Endothelial cell of umbilical vein (primary cell): ENCODE data around the gene LDLRAD3. TPM values are rescaled to one million over a fixed set of nuclear protein-coding genes. Genes with fewer than 3 reads are reported as not detected.

Experiments used
- BruUV-seq: library from RNA; stranded (reverse); fragments of 400-500 nt; replicated peaks from 2 replicates; lab custom pipeline; 2021; lab: Mats Ljungman, UMichigan
- CTCF ChIA-PET: fragments of 300-600, 350-600 bp; sonication (Branson Sonifier 250); formaldehyde crosslinking; loops from one replicate; lab custom pipeline; 2021; ENCODE audit warnings: antibody characterized with exemption, inconsistent platforms; lab: Charles Lee
- POLR2A ChIA-PET: fragments of 300-600, 350-600 bp; sonication (Branson Sonifier 250); formaldehyde crosslinking; loops from one replicate; lab custom pipeline; 2021; ENCODE audit warnings: antibody characterized with exemption, inconsistent platforms; lab: Charles Lee
- DNase-seq: peaks from one replicate; pipeline ENCODE4 v3.0.0-alpha.2; 2011; ENCODE audit warnings: low read depth, low spot score
- FAIRE-seq: peaks from 2 replicates; lab custom pipeline; 2011; peaks lifted over from hg19 to GRCh38; lab: Jason Lieb, UNC
- H2AFZ ChIP-seq: 2 replicates; pipeline ENCODE4 v1.6.0; 2012; ENCODE audit warnings: low read depth, low read length, control low read depth, inconsistent platforms
- H3K27ac ChIP-seq: 2 replicates; pipeline ENCODE4 v1.5.1; 2011; ENCODE audit warnings: low read depth, mild to moderate bottlenecking, control low read depth, low read length, moderate library complexity; ENCODE audit not compliant: insufficient read depth
- H3K27me3 ChIP-seq, 2 experiments: 2 replicates each; pipeline versions ENCODE4 v1.6.0 to v1.6.1; 2011; ENCODE audit warnings: low read length in 2 of 2, mixed read lengths in 1 of 2; ENCODE audit not compliant: control insufficient read depth in 2 of 2, insufficient read depth in 2 of 2
- H3K36me3 ChIP-seq, 2 experiments: 2 replicates in 1 of 2; 3 replicates in 1 of 2; pipeline ENCODE4 v1.5.1; 2011; ENCODE audit warnings: low read length in 2 of 2, mild to moderate bottlenecking in 1 of 2, moderate library complexity in 1 of 2; ENCODE audit not compliant: control insufficient read depth in 2 of 2, insufficient read depth in 2 of 2; ENCODE audit errors: extremely low read depth in 1 of 2
- H3K4me1 ChIP-seq: 3 replicates; pipeline ENCODE4 v1.5.1; 2011; ENCODE audit warnings: mild to moderate bottlenecking, low read length; ENCODE audit not compliant: control insufficient read depth, insufficient read depth; ENCODE audit errors: extremely low read depth
- H3K4me2 ChIP-seq: 2 replicates; pipeline ENCODE4 v1.6.1; 2011; ENCODE audit warnings: low read length, control low read depth, mixed read lengths; ENCODE audit not compliant: insufficient read depth
- H3K4me3 ChIP-seq, 3 experiments: fragments of 200-600 bp in 1 of 3; sonication (generic), shearing (Covaris generic) in 1 of 3; replicated peaks in 1 of 3; 2 replicates each; pipeline ENCODE4 v1.5.1; 2011 to 2016; ENCODE audit warnings: control low read depth in 3 of 3, low read length in 3 of 3, mild to moderate bottlenecking in 2 of 3, inconsistent platforms in 1 of 3, low read depth in 1 of 3, moderate library complexity in 1 of 3; ENCODE audit not compliant: insufficient read depth in 1 of 3
- H3K79me2 ChIP-seq: 2 replicates; pipeline ENCODE4 v1.6.0; 2012; ENCODE audit warnings: low read length, inconsistent platforms; ENCODE audit not compliant: control insufficient read depth, insufficient read depth
- H3K9ac ChIP-seq: replicated peaks from 2 replicates; pipeline ENCODE3; 2011; ENCODE audit warnings: low read length, control low read depth; ENCODE audit not compliant: insufficient read depth; ENCODE audit errors: extremely low read depth
- H3K9me1 ChIP-seq: replicated peaks from 3 replicates; pipeline ENCODE4 v1.6.0; 2011; ENCODE audit warnings: mild to moderate bottlenecking, low read length; ENCODE audit not compliant: control insufficient read depth, insufficient read depth; ENCODE audit errors: extremely low read depth
- H3K9me3 ChIP-seq: replicated peaks from 2 replicates; pipeline ENCODE4 v1.5.1; 2012; ENCODE audit warnings: low read length, inconsistent platforms; ENCODE audit not compliant: control insufficient read depth, insufficient read depth
- H4K20me1 ChIP-seq: replicated peaks from 2 replicates; pipeline ENCODE3; 2011; ENCODE audit warnings: mild to moderate bottlenecking, low read length; ENCODE audit not compliant: control insufficient read depth, insufficient read depth; ENCODE audit errors: extremely low read depth
- FOS ChIP-seq: IDR thresholded peaks from 2 replicates; pipeline ENCODE4 v1.6.1; 2011; ENCODE audit warnings: mild to moderate bottlenecking, low read length, moderate library complexity, borderline replicate concordance; ENCODE audit not compliant: insufficient read depth
- GATA2 ChIP-seq: IDR thresholded peaks from 2 replicates; pipeline ENCODE4 v1.7.0; 2011; ENCODE audit warnings: low read depth, mild to moderate bottlenecking, moderate library complexity, mixed read lengths, low read length; ENCODE audit not compliant: insufficient read length, insufficient read depth
- JUN ChIP-seq: IDR thresholded peaks from 2 replicates; pipeline ENCODE4 v1.6.1; 2011; ENCODE audit warnings: borderline replicate concordance, low read depth; ENCODE audit not compliant: insufficient read length, insufficient read depth
- MYC ChIP-seq: IDR thresholded peaks from one replicate; pipeline ENCODE4 v1.6.1; 2011; ENCODE audit warnings: mild to moderate bottlenecking, low read depth, low read length
- POLR2A ChIP-seq: IDR thresholded peaks from 2 replicates; pipeline ENCODE4 v1.6.1; 2012; ENCODE audit warnings: low read depth, mild to moderate bottlenecking, control low read depth, low read length
- dilution Hi-C: fragments of 300-500 bp; cut with MboI; formaldehyde crosslinking; loops from one replicate; pipeline ENCODE4 v1.15.0; 2019; ENCODE audit warnings: low sequenced_read_pairs; ENCODE audit not compliant: extremely low pct_ligation_motif_present
- intact Hi-C: fragments of 100-400 bp; cut with micrococcal nuclease; formaldehyde crosslinking; loops from one replicate; pipeline ENCODE4 v1.10.0; 2022
- polyA plus RNA-seq, 4 experiments: library from polyadenylated mRNA; depleted of rRNA in 3 of 4; stranded (reverse) in 3 of 4; unstranded in 1 of 4; fragments of >200 nt; gene quantifications; 2 replicates each; pipeline versions ENCODE4 v1.2.1 to v1.2.3, GENCODE V29; 2011 to 2012; ENCODE audit warnings: missing spikeins in 1 of 4
- total RNA-seq: library from RNA; stranded (reverse); gene quantifications from 2 replicates; pipeline ENCODE4 v1.2.3, GENCODE V29; 2021
- TF ChIP-seq, protein P1 (sequence below): IDR thresholded peaks from 2 replicates; pipeline ENCODE4 v1.6.1; 2011; ENCODE audit not compliant: insufficient read depth, insufficient read length
- TF ChIP-seq, protein P2 (sequence below), 2 donors: IDR thresholded peaks; 1 replicate in 1 of 2; 2 replicates in 1 of 2; pipeline ENCODE4 v1.5.1; 2011; ENCODE audit warnings: low read length in 2 of 2, mild to moderate bottlenecking in 2 of 2, moderate library complexity in 2 of 2, control low read depth in 1 of 2, inconsistent platforms in 1 of 2, low read depth in 1 of 2; ENCODE audit not compliant: insufficient read depth in 1 of 2; ENCODE audit errors: extremely low read depth in 1 of 2

LDLRAD3 gene
- total and polyA plus RNA-seq, 2 donors (not counting 3 experiments of a cell fraction or from before 2014, with no cell fraction given), result 17.9 to 25.1 TPM

DNA sequence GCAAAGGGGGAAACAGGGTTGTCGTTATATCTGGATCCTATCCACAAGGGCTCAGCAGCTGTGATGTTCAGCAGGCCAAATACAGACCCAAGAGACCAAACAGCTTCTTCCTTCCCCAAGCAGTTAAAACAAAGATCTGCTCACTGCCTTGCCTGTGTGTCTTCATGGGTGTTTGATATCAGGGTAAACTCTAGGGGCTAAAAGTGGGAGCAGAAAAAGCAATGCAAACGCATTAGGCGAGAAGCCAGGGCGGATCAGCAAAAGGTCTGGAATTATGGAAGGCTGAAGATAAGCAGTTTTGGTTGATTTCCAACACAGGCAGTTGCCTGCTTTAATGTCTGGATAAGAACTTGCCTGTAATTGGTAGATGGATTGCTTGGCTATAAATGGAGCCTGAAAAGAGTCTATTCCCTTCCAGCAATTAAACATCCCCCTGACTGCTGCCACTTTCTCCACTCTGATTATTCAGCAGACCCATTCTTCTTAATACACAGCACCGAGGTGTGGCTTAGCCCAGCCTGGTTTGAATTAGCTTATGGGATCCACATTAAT, 219.1 kb downstream of the LDLRAD3 start:
- Histone ChIP-seq H2AFZ (no peak overlapping the region), H3K9me3 (no peaks in the 10 kb centered on the region), H3K27ac (no peak overlapping the region), H3K9me1 (no peaks in the 10 kb centered on the region), H3K4me1 (peaks cover 25% of the 10 kb centered on the region), H3K9ac (no peak overlapping the region), H4K20me1 (no peaks in the 10 kb centered on the region), H3K36me3 (no peaks in the 10 kb centered on the region), H3K27me3 (no peaks in the 10 kb centered on the region), H3K4me2 (no peak overlapping the region), H3K79me2 (no peaks in the 10 kb centered on the region), H3K4me3 (no peak overlapping the region)
- ChIA-PET CTCF (interaction anchor here (0.9 to 2.3 kb wide), 6 partner anchors 11 to 341 kb away, joined by 3 to 14 read pairs (median 6); no protein-coding TSS in a partner anchor), POLR2A (no interaction called here)
- BruUV-seq, result no TSS peak
- intact Hi-C loops, result no loop called here
- no peak for TF ChIP-seq MYC
- peak; percentile 61 for DNase-seq
- dilution Hi-C loops, result no loop called here
- no peak for FAIRE-seq

- H3K79me2 ChIP-seq, result no peaks in the 10 kb centered on the region
- no peaks in the 10 kb centered on the region for H3K9me1 ChIP-seq
- POLR2A ChIA-PET, result no interaction called here
- no peaks in the 10 kb centered on the region for H3K9me3 ChIP-seq
- dilution Hi-C loops, result no loop called here
- no peak overlapping the region for H3K9ac ChIP-seq
- no peak overlapping the region for H2AFZ ChIP-seq
- H4K20me1 ChIP-seq, result no peaks in the 10 kb centered on the region
- peak overlapping the region; percentile 6 for H3K27ac ChIP-seq
- FAIRE-seq (peak; percentile 73), DNase-seq (peak; percentile 73)
- no peak overlapping the region for H3K4me3 ChIP-seq
- H3K36me3 ChIP-seq, result no peaks in the 10 kb centered on the region
- peak overlapping the region; percentile 57 for H3K4me2 ChIP-seq
- TF ChIP-seq, protein P1, sequence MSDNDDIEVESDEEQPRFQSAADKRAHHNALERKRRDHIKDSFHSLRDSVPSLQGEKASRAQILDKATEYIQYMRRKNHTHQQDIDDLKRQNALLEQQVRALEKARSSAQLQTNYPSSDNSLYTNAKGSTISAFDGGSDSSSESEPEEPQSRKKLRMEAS, result no peak
- TF ChIP-seq GATA2 (peak; percentile 27), FOS (no peak), POLR2A (no peak), JUN (no peak)
- TF ChIP-seq, protein P2, sequence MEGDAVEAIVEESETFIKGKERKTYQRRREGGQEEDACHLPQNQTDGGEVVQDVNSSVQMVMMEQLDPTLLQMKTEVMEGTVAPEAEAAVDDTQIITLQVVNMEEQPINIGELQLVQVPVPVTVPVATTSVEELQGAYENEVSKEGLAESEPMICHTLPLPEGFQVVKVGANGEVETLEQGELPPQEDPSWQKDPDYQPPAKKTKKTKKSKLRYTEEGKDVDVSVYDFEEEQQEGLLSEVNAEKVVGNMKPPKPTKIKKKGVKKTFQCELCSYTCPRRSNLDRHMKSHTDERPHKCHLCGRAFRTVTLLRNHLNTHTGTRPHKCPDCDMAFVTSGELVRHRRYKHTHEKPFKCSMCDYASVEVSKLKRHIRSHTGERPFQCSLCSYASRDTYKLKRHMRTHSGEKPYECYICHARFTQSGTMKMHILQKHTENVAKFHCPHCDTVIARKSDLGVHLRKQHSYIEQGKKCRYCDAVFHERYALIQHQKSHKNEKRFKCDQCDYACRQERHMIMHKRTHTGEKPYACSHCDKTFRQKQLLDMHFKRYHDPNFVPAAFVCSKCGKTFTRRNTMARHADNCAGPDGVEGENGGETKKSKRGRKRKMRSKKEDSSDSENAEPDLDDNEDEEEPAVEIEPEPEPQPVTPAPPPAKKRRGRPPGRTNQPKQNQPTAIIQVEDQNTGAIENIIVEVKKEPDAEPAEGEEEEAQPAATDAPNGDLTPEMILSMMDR (IDR thresholded peaks at IDR 0.05; ENCODE audit: extremely low read depth in 1 of 2, insufficient read depth in 1 of 2, low read depth in 1 of 2, low read length in 2 of 2), result no peak
- H3K4me1 ChIP-seq, result peaks cover 25% of the 10 kb centered on the region
- no peaks in the 10 kb centered on the region for H3K27me3 ChIP-seq
- CTCF ChIA-PET, result interaction anchor here (1.1 to 2.2 kb wide), 5 partner anchors 9 to 343 kb away, joined by 3 to 14 read pairs (median 5); no protein-coding TSS in a partner anchor
- intact Hi-C loops, result loop anchor here (2.0 kb wide), 1 partner anchor 48 kb away; no protein-coding TSS in a partner anchor
- no TSS peak for BruUV-seq
Measured at GRCh38 chr11:36164506-36165250, 220.8 kb downstream of the LDLRAD3 start.
